ENCODE results near the gene PWWP2B.

Gene PWWP2B

GRCh38 chr10:132420981-132421846 is 24.2 kb downstream of the PWWP2B start:
- ChIA-PET POLR2A (interaction anchor here (0.7 to 2.8 kb wide), 5 partner anchors 10 to 24 kb away, joined by 3 to 7 read pairs (median 3); partner anchors contain the start of gene PWWP2B), CTCF (interaction anchor here (0.6 kb wide), 1 partner anchor 276 kb away, joined by 3 read pairs; no protein-coding TSS in a partner anchor)
- peak; percentile 72 for DNase-seq (ENCODE audit: extremely low spot score)
- no peak for TF ChIP-seq CTBP1 (IDR thresholded peaks at IDR 0.05; ENCODE audit: borderline replicate concordance)
- no peak for TF ChIP-seq ZNF384 (IDR thresholded peaks at IDR 0.05)
- TF ChIP-seq FOXM1 (IDR thresholded peaks at IDR 0.05; ENCODE audit: borderline replicate concordance), result peak; percentile 56; the same call in 1 of the 2 replicates

DNA sequence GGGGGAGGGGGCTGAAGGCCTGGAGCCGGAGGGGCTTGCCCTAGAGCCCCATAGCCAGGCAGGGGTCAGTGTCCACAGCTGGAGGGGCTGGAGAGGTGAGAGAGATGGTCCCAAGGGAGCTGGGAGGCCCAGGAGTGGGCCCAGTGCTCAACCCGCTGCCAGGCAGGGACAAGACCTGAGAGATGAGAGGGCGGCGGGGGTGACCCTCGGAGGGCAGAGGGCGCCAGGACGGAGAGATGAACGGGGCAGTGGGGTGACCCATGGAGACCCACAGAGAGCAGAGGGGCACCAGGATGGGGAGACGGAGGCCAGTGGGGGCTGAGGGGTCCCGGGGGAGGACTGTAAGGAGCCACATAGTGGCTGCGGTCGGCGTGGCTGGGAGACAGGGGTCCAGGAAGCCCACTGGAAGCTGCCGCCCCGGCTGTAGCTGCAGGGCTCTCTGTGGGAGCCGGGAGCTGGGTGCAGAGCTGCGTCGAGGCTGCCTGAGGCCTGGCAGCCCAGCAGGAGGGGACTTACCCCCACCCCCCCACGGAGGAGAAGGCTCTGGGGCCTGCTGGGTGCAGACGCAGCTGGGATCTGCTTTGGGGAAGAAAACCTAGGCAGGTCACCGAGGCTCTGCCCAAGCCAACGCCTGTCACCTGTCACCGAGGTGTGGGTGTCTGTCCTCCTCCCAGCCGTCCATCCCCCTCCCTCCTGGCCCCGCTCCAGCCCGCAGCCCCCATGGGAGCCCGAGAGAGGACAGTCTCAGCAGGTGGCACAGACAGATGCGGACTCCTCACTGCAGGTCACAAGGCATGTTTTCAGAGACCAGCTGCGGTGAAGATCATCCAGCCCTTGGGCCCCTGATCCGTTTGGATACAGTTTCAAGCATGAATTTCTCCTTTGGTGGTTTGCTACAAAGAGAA is 25.1 kb downstream of the PWWP2B start:
- TF ChIP-seq TARDBP (IDR thresholded peaks at IDR 0.05) (no peak), CTBP1 (IDR thresholded peaks at IDR 0.05; ENCODE audit: borderline replicate concordance) (no peak), NFRKB (IDR thresholded peaks at IDR 0.05) (no peak), SP1 (IDR thresholded peaks at IDR 0.05) (no peak), ZNF384 (IDR thresholded peaks at IDR 0.05) (no peak), SUZ12 (IDR thresholded peaks at IDR 0.05) (no peak), L3MBTL2 (conservative IDR thresholded peaks at IDR 0.05) (no peak), LEF1 (IDR thresholded peaks at IDR 0.05; ENCODE audit: borderline replicate concordance) (no peak), ARNT (IDR thresholded peaks at IDR 0.05) (no peak), HDGF (IDR thresholded peaks at IDR 0.05; ENCODE audit: borderline replicate concordance) (no peak)
- POLR2A ChIA-PET, result interaction anchor here (0.9 to 2.8 kb wide), 4 partner anchors 9 to 12 kb away, joined by 3 to 7 read pairs (median 4); no protein-coding TSS in a partner anchor
- DNase-seq (ENCODE audit: extremely low spot score), result no peak
- CTCF ChIA-PET, result interaction anchor here (0.6 kb wide), 1 partner anchor 277 kb away, joined by 3 read pairs; no protein-coding TSS in a partner anchor

- TF ChIP-seq ARNT (IDR thresholded peaks at IDR 0.05), result no peak
- TF ChIP-seq NFRKB (IDR thresholded peaks at IDR 0.05), result no peak
- TF ChIP-seq SP1 (IDR thresholded peaks at IDR 0.05), result no peak
- TF ChIP-seq PKNOX1 (IDR thresholded peaks at IDR 0.05), result peak; percentile 91
- no peak for TF ChIP-seq LEF1 (IDR thresholded peaks at IDR 0.05; ENCODE audit: borderline replicate concordance)
- DNase-seq (ENCODE audit: extremely low spot score), result no peak
- CTCF ChIA-PET, result no interaction called here
- POLR2A ChIA-PET, result interaction anchor here (1.3 kb wide), 1 partner anchor 11 kb away, joined by 4 read pairs; no protein-coding TSS in a partner anchor
Measured at GRCh38 chr10:132422903-132423825, 26.2 kb downstream of the PWWP2B start.

DNA sequence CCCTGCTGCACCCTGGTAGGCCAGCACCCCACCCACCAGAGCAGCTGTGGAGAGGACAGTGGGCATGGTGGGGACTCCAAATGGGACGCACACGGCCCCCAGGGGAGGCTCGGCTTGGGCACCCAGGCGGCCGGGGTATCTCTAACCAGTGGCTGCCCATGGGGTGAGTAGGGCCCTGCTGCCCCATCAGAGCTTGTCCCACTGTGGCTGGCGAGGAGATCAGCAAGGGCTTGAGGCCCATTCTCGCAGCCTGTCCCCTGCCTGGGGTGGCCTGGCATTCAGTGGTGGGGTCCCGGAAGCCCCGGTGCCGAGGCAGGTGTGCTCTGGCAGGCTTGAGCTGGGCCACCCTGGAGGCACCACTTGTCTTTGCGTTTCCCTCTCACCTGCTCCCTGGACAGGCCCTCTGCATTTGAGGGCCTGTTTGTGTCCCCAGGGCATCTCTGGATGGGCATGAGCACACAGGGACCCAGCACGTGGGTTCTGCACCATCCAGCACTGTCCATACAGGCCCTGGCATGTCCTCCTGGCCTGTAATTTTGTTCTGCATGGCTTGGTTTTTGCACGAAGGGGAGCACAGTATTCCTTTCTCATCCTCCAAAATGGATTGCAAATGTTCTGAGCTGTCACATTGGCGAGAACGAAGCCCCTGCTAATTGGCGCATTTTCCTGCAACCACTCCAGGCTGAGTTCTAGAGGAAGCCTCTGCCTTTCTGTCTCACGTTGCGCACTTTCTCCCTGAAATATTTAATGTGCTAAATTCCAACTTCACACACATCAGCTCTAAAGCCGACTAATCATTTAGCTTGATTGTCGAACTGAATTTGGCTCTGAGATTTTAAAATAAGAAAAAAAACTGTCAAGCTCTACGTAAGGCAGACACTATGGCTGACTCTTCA is 27.2 kb downstream of the PWWP2B start:
- CTCF ChIA-PET, result no interaction called here
- TF ChIP-seq BHLHE40 (IDR thresholded peaks at IDR 0.05; ENCODE audit: borderline replicate concordance) (no peak), FOXK2 (IDR thresholded peaks at IDR 0.05) (no peak), ELF4 (IDR thresholded peaks at IDR 0.05) (no peak), L3MBTL2 (conservative IDR thresholded peaks at IDR 0.05) (no peak), FOXM1 (IDR thresholded peaks at IDR 0.05; ENCODE audit: borderline replicate concordance) (no peak), SUZ12 (IDR thresholded peaks at IDR 0.05) (no peak), ZNF384 (IDR thresholded peaks at IDR 0.05) (no peak), TARDBP (IDR thresholded peaks at IDR 0.05) (no peak), ARNT (IDR thresholded peaks at IDR 0.05) (no peak), NFRKB (IDR thresholded peaks at IDR 0.05) (no peak), SP1 (IDR thresholded peaks at IDR 0.05) (no peak), HDGF (IDR thresholded peaks at IDR 0.05; ENCODE audit: borderline replicate concordance) (no peak), PKNOX1 (IDR thresholded peaks at IDR 0.05) (no peak), CTBP1 (IDR thresholded peaks at IDR 0.05; ENCODE audit: borderline replicate concordance) (no peak), LEF1 (IDR thresholded peaks at IDR 0.05; ENCODE audit: borderline replicate concordance) (no peak), FOXA1 (IDR thresholded peaks at IDR 0.05) (no peak)
- DNase-seq (ENCODE audit: extremely low spot score), result no peak
- POLR2A ChIA-PET, result no interaction called here

Data from HEK293T (cell line).